HEK293T (cell line): Measurements from ENCODE around the gene SIAE.

Source experiments
- ARNT ChIP-seq: fragments of 450-650 bp; IDR thresholded peaks from 2 replicates; pipeline ENCODE4 v1.6.1; 2017; ENCODE audit warnings: mild to moderate bottlenecking
- BHLHE40 ChIP-seq: fragments of 450-650 bp; IDR thresholded peaks from 2 replicates; pipeline ENCODE4 v1.6.1; 2016; ENCODE audit warnings: mild to moderate bottlenecking, moderate library complexity, borderline replicate concordance
- FOXK2 ChIP-seq: fragments of 450-650 bp; IDR thresholded peaks from 2 replicates; pipeline ENCODE4 v1.6.1; 2016; ENCODE audit warnings: mild to moderate bottlenecking
- HDGF ChIP-seq: fragments of 450-650 bp; IDR thresholded peaks from 2 replicates; pipeline ENCODE4 v1.6.1; 2017; ENCODE audit warnings: antibody characterized with exemption, borderline replicate concordance
- SP1 ChIP-seq: fragments of 450-650 bp; IDR thresholded peaks from 2 replicates; pipeline ENCODE4 v1.6.1; 2017
- SUZ12 ChIP-seq: fragments of 450-650 bp; IDR thresholded peaks from 2 replicates; pipeline ENCODE4 v1.6.1; 2016; ENCODE audit warnings: mild to moderate bottlenecking
- TARDBP ChIP-seq: fragments of 450-650 bp; IDR thresholded peaks from 2 replicates; pipeline ENCODE4 v1.6.1; 2016
- ZNF384 ChIP-seq: fragments of 450-650 bp; IDR thresholded peaks from 2 replicates; pipeline ENCODE4 v1.6.1; 2016
- TF ChIP-seq, protein P1 (sequence below): fragments of 450-650 bp; IDR thresholded peaks from 2 replicates; pipeline ENCODE4 v1.6.1; 2016

DNA sequence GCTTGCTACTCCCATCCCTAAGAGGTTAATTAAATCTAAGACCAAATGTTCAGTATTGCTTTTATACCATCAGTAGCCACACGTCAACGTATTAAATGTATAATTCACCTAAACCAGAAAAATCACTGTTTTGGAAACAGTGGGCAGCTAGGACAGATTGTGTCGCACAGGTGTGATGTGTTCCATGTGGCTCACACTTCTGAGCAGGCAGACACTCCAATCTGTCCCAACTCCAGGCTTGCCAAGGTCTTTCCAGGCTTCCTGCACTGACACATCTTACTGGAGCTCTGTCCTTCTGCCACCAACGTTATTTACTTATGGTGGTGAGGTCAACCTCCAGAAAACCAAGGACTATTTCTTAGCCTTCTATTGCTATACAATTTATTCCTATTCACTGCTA lies 11.4 kb downstream of the SIAE start:
- no peak for TF ChIP-seq SP1
- TF ChIP-seq HDGF = no peak
- TF ChIP-seq, protein P1, sequence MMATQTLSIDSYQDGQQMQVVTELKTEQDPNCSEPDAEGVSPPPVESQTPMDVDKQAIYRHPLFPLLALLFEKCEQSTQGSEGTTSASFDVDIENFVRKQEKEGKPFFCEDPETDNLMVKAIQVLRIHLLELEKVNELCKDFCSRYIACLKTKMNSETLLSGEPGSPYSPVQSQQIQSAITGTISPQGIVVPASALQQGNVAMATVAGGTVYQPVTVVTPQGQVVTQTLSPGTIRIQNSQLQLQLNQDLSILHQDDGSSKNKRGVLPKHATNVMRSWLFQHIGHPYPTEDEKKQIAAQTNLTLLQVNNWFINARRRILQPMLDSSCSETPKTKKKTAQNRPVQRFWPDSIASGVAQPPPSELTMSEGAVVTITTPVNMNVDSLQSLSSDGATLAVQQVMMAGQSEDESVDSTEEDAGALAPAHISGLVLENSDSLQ = no peak
- no peak for TF ChIP-seq BHLHE40
- no peak for TF ChIP-seq ZNF384
- TF ChIP-seq TARDBP = no peak
- no peak for TF ChIP-seq ARNT
- no peak for TF ChIP-seq FOXK2
- TF ChIP-seq SUZ12 = no peak
